ENCODE results near the gene TRERF1. TPM values are rescaled to one million over a fixed set of nuclear protein-coding genes. Genes with fewer than 3 reads are reported as not detected.
"Not testable (repeated sequence)": the region's sequence is repeated elsewhere in the genome, so short reads cannot be mapped to it uniquely, and the experiment has no call there.

Gene TRERF1
- total RNA-seq, 4 donors from 2014 or later, result 2.5 to 8.0 (median 3.4) TPM

DNA sequence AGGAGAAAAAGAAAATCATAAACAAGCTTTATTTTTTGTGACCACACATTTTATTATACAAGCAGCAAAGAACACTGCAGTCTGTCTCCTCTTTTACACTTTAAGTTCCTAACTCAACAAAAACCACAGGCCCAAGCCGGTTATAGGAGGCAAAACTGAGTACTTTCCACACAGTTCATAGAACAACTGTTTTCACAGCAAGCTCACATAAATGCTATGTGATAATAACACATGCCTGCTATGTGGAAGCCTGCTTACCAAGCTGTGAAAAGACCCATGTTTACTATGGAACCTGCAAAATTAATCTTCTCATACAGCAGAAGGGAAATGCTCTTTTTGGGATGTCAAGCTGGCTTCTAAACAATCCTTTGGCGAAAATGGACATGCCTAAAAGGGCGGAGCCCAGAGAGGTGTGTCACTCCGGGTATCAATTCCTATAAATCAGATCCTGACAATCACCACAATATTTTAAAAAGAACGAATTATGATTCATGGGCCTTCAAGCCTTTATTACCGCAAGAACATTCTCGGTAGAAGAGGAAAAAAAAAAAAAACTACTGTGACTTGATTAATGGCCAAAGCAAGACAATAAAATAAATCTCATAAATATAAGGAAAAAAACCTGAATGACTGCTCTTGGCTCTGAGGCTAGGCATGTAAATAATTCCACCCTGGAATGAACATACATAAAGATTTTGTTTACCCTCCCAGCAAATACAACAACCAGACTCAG is 2.6 kb downstream of the TRERF1 start:
- in situ Hi-C loops (cut with MboI; ENCODE audit: low pct_ligation_motif_present in 1 of 4, low pct_unique_long_range_greater_than_20kb in 1 of 4, low sequenced_read_pairs in 3 of 4) (no loop called here), intact Hi-C loops (cut with DNase I; ENCODE audit: low total_unique reads) (no loop called here)
- Histone ChIP-seq H3K4me1 (peaks cover 3 to 42% (median 22%) of the 10 kb centered on the region in 4 donors), H3K9me3 (no peaks in the 10 kb centered on the region), H3K4me3 (peak overlapping the region in 2 of 4 donors; percentile 64 to 67), H3K36me3 (no peaks in the 10 kb centered on the region), H3K27me3 (no peaks in the 10 kb centered on the region), H3K27ac (peak overlapping the region; percentile 89 to 98 (median 93))
- no peak for DNase-seq
- TF ChIP-seq CTCF (IDR thresholded peaks at IDR 0.05) (no peak), EP300 (IDR thresholded peaks at IDR 0.05; ENCODE audit: low read depth) (no peak), POLR2AphosphoS5 (IDR thresholded peaks at IDR 0.05) (no peak), POLR2A (IDR thresholded peaks at IDR 0.05) (no peak)
- 35 to 39% methylated on average over 7 of the region's 7 CpGs for WGBS, 2 donors (ENCODE audit: low coverage in 1 of 2)

- DNase-seq, result no peak
- H3K27ac ChIP-seq, result peak overlapping the region; percentile 89 to 98 (median 93)
- 57 to 69% methylated on average over 5 of the region's 5 CpGs for WGBS, 2 donors (ENCODE audit: low coverage in 1 of 2)
- no peaks in the 10 kb centered on the region for H3K36me3 ChIP-seq
- H3K4me1 ChIP-seq, result peaks cover 4 to 37% (median 17%) of the 10 kb centered on the region in 4 donors
- H3K4me3 ChIP-seq, result peak overlapping the region in 1 of 4 donors; percentile 22
- TF ChIP-seq POLR2AphosphoS5 (IDR thresholded peaks at IDR 0.05) (no peak), EP300 (IDR thresholded peaks at IDR 0.05; ENCODE audit: low read depth) (no peak), POLR2A (IDR thresholded peaks at IDR 0.05) (no peak), CTCF (IDR thresholded peaks at IDR 0.05) (no peak)
- H3K27me3 ChIP-seq, result no peaks in the 10 kb centered on the region
- intact Hi-C loops (cut with DNase I; ENCODE audit: low total_unique reads) (no loop called here), in situ Hi-C loops (cut with MboI; ENCODE audit: low pct_ligation_motif_present in 1 of 4, low pct_unique_long_range_greater_than_20kb in 1 of 4, low sequenced_read_pairs in 3 of 4) (no loop called here)
- H3K9me3 ChIP-seq, result no peaks in the 10 kb centered on the region
These were observed 3.3 kb downstream of the TRERF1 start for GRCh38 chr6:42448391-42448790.

DNA sequence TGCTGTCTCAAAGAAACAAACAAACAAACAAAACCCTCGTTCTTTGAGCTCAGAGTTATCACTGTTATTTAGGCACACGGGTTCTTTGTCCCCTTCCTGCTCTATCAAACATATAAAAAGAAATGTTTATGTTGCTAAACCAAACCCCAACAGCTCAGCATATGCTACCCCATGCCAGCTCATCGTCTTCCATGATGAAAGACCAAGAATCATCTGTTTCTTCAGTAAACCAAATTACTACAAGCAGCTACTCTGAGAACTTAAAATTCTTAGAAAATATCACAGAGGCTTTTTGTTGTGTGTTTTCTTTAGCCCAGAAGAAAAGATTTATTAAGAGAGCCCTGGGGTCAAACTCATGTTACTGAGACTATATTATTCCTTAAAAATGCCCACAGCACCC is 4.7 kb downstream of the TRERF1 start:
- H3K4me3 ChIP-seq, result no peak overlapping the region
- no peaks in the 10 kb centered on the region for H3K36me3 ChIP-seq
- WGBS, 2 donors (ENCODE audit: low coverage in 1 of 2), result 77 to 79% methylated on average over 3 of the region's 3 CpGs
- H3K27ac ChIP-seq, result no peak overlapping the region
- DNase-seq, result no peak
- H3K9me3 ChIP-seq, result no peaks in the 10 kb centered on the region
- intact Hi-C loops (cut with DNase I; ENCODE audit: low total_unique reads) (no loop called here), in situ Hi-C loops (cut with MboI; ENCODE audit: low pct_ligation_motif_present in 1 of 4, low pct_unique_long_range_greater_than_20kb in 1 of 4, low sequenced_read_pairs in 3 of 4) (no loop called here)
- TF ChIP-seq POLR2A (IDR thresholded peaks at IDR 0.05) (no peak), EP300 (IDR thresholded peaks at IDR 0.05; ENCODE audit: low read depth) (no peak), POLR2AphosphoS5 (IDR thresholded peaks at IDR 0.05) (no peak), CTCF (IDR thresholded peaks at IDR 0.05) (no peak)
- H3K4me1 ChIP-seq, result peaks cover 10 to 48% (median 19%) of the 10 kb centered on the region in 4 donors
- no peaks in the 10 kb centered on the region for H3K27me3 ChIP-seq

DNA sequence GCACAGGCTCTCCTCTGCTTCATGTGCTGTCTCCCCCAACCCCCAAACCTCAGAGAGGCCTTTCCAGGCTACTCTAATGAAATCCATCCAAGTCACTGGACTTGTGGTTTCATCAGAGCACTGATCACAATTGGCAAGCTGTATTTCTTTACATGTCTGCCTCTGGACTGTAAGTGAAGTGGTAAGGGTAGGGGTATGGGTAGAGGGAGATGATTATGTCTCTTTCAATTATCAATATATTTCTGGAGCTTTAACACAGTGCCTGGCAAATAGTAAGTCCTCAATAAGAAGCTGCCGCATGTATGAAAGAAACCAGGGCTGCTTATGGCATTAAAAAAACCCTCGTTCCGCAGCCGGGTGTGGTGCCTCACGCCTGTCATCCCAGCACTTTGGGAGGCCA is 5.4 kb downstream of the TRERF1 start:
- Histone ChIP-seq H3K9me3 (no peaks in the 10 kb centered on the region), H3K36me3 (no peaks in the 10 kb centered on the region), H3K4me1 (peaks cover 15 to 54% (median 25%) of the 10 kb centered on the region in 4 donors), H3K4me3 (no peak overlapping the region), H3K27me3 (no peaks in the 10 kb centered on the region), H3K27ac (no peak overlapping the region)
- TF ChIP-seq POLR2AphosphoS5 (IDR thresholded peaks at IDR 0.05) (no peak), CTCF (IDR thresholded peaks at IDR 0.05) (no peak), POLR2A (IDR thresholded peaks at IDR 0.05) (no peak), EP300 (IDR thresholded peaks at IDR 0.05; ENCODE audit: low read depth) (no peak)
- intact Hi-C loops (cut with DNase I; ENCODE audit: low total_unique reads), result no loop called here
- WGBS, 2 donors (ENCODE audit: low coverage in 1 of 2), result 88% methylated on average over 5 of the region's 5 CpGs; no CpG with 5 or more reads in 1 of the 2 donors
- no peak for DNase-seq
- in situ Hi-C loops (cut with MboI; ENCODE audit: low pct_ligation_motif_present in 1 of 4, low pct_unique_long_range_greater_than_20kb in 1 of 4, low sequenced_read_pairs in 3 of 4), result no loop called here

- intact Hi-C loops (cut with DNase I; ENCODE audit: low total_unique reads); in situ Hi-C loops (cut with MboI; ENCODE audit: low pct_ligation_motif_present in 1 of 4, low pct_unique_long_range_greater_than_20kb in 1 of 4, low sequenced_read_pairs in 3 of 4); H3K36me3 ChIP-seq; H3K4me3 ChIP-seq; DNase-seq; H3K27me3 ChIP-seq; H3K27ac ChIP-seq; H3K9me3 ChIP-seq: not testable (repeated sequence)
- peaks cover 16 to 54% (median 26%) of the 10 kb centered on the region in 4 donors for H3K4me1 ChIP-seq
- WGBS, 2 donors (ENCODE audit: low coverage in 1 of 2), result 97 to 100% methylated on average over 3 to 7 of the region's 7 CpGs
These were observed 5.8 kb downstream of the TRERF1 start for GRCh38 chr6:42445955-42446354.

Data from transverse colon (tissue), 4 donors.